Mammary epithelial cell (primary cell): ENCODE data around the gene SERPINB8.

Source experiments
- EZH2 ChIP-seq: IDR thresholded peaks from 2 replicates; pipeline ENCODE4 v1.6.1; 2012; ENCODE audit warnings: low read length, inconsistent platforms, borderline replicate concordance
- TF ChIP-seq, protein P1 (sequence below), 2 donors: IDR thresholded peaks in 1 of 2; conservative IDR thresholded peaks in 1 of 2; 2 replicates each; pipeline ENCODE4 v1.5.1; 2011 to 2012; ENCODE audit warnings: inconsistent platforms in 2 of 2, low read length in 2 of 2, mild to moderate bottlenecking in 2 of 2, control low read depth in 1 of 2, low read depth in 1 of 2; ENCODE audit not compliant: insufficient read depth in 1 of 2; ENCODE audit errors: extremely low read depth in 1 of 2

DNA sequence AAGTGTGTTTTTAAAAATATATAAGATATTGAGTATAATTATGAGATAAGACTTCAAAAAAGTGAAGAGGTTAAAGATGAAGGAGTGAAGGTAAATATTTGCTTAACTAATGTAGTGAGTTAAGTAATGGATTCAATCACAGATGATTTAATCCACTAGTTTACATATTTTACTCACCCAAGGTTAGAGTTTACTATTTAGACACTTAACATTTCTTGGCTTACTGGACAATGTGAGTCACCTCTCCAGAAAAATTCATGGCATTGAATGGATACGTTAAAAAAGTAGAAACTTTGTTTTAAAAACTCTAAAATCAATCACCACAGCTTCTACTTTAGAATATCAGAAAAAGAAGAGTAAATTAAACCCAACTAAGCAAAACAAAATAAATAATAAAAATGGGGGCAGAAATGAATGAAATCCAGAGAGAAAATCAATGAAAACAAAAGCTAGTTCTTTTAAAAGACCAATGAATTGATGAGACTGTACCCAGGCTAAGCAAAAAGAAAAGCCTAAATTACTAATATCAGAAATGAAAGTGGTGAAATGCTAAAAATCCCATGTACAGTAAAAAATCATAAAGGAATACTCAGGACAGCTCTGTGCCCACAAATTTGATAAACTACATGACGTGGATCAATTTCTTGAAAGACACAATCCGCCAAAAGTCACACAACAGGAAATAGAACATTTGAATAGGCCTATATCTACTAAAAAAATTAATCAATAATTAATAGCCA is 22.7 kb upstream of the SERPINB8 start:
- TF ChIP-seq, protein P1, sequence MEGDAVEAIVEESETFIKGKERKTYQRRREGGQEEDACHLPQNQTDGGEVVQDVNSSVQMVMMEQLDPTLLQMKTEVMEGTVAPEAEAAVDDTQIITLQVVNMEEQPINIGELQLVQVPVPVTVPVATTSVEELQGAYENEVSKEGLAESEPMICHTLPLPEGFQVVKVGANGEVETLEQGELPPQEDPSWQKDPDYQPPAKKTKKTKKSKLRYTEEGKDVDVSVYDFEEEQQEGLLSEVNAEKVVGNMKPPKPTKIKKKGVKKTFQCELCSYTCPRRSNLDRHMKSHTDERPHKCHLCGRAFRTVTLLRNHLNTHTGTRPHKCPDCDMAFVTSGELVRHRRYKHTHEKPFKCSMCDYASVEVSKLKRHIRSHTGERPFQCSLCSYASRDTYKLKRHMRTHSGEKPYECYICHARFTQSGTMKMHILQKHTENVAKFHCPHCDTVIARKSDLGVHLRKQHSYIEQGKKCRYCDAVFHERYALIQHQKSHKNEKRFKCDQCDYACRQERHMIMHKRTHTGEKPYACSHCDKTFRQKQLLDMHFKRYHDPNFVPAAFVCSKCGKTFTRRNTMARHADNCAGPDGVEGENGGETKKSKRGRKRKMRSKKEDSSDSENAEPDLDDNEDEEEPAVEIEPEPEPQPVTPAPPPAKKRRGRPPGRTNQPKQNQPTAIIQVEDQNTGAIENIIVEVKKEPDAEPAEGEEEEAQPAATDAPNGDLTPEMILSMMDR (conservative IDR thresholded peaks at IDR 0.05 in 1 of 2, IDR thresholded peaks at IDR 0.05 in 1 of 2; ENCODE audit: extremely low read depth in 1 of 2, insufficient read depth in 1 of 2, low read depth in 1 of 2, low read length in 2 of 2), result no peak
- no peak for TF ChIP-seq EZH2
